HG03103 (cell line): Measurements from ENCODE around the gene SLC39A10.

Source experiments
- ATAC-seq: cut with Tn5 transposase; IDR thresholded peaks from one replicate; pipeline ENCODE4 v1.9.1; 2021; ENCODE audit warnings: low read depth; ENCODE audit not compliant: unreplicated experiment

The SLC39A10 gene

GRCh38 chr2:195779491-195779890, 122.5 kb downstream of the SLC39A10 start:
- no peak for ATAC-seq

- ATAC-seq: no peak
These were observed 125.1 kb downstream of the SLC39A10 start for GRCh38 chr2:195782156-195782555.
